ENCODE data around the gene MDK.

The MDK gene

GRCh38 chr11:46402957-46403902 lies 21.8 kb downstream of the MDK start:
- DNase-seq (ENCODE audit: low spot score) = no peak

DNA sequence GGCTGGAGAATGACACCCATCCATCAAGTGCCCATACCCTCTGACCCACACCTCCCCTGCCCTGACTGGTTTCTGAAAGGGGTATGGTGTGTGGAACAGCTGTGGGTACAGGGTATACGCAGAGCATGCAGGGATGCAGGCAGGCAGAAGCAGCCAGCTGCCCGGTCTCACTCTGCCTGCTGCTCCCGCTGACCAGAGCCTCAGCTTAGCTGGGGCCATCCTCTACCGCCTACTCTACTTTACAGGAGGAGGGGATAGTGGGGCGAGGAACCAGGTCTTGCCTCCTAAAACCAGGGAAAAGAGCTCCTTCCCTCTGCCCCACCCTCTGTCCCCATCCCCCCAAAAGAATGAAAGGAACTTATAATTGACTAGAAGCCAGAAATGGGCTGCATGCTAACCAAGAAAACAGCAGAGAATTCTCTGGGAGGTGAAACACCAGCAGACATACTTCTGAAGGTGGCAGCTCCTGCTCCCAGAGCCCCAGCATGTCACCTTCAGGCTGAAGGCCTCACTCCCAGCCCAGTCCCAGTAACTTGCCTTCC lies 23.1 kb downstream of the MDK start:
- no peak for DNase-seq (ENCODE audit: low spot score)

- no peak for DNase-seq (ENCODE audit: low spot score)
Measured at GRCh38 chr11:46407635-46408034, 26.2 kb downstream of the MDK start.

DNA sequence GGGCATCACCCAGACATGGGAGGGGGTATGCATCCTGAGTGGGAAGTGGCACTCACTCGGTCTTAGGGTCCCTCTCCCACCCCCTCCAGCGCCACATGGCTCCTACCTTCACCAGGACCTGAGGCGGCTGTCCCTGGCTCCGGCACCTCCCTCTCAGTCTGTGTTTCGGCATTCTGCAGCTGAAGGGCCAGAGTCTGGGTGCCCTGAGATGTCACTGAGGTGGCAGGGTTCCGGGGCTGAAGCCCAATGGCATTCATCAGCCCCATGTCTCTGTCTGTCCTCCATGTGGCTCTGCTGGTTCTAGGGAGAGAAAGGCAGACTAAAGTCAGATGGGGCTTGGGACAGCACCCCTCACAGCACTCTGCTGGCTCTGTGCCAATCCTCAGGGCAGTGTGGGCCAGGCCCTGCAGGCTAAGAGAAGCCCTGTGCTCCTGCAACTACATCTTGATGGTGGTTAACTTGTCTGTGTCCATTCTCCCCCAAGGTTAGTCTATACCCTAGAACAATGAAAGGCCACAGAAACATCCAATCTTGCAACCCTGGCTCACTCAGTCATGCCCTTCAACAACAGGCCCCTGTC lies 27.0 kb downstream of the MDK start:
- DNase-seq (ENCODE audit: low spot score) = no peak

DNA sequence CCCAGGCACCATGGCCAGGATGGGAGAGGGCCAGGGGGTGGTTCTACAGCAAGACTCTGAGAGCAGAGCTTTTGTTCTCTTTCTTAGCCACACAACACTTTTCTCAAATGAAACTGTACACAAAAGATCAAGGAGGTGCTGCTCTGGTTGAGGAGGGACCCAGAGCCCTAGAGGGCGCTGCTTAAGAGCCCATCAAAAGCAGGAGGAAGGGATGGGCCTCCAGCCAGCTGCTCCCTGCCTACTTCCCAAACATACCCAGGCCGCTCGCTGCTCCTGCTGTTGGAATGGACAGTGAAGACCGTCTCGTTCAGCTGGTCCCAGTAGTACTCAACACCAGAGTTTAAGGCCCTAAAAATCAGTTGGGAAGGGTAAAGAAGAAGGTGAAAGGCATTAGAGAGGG lies 28.6 kb downstream of the MDK start:
- DNase-seq (ENCODE audit: low spot score) = peak; percentile 72

- no peak for DNase-seq (ENCODE audit: low spot score)
Measured at GRCh38 chr11:46413760-46414465, 32.4 kb downstream of the MDK start.

GRCh38 chr11:46414466-46414796 lies 33.0 kb downstream of the MDK start:
- DNase-seq (ENCODE audit: low spot score) = no peak

GRCh38 chr11:46414879-46415278 lies 33.4 kb downstream of the MDK start:
- DNase-seq (ENCODE audit: low spot score) = no peak

- peak; percentile 75 for DNase-seq (ENCODE audit: low spot score)
Measured at GRCh38 chr11:46417711-46418110, 36.2 kb downstream of the MDK start.

DNA sequence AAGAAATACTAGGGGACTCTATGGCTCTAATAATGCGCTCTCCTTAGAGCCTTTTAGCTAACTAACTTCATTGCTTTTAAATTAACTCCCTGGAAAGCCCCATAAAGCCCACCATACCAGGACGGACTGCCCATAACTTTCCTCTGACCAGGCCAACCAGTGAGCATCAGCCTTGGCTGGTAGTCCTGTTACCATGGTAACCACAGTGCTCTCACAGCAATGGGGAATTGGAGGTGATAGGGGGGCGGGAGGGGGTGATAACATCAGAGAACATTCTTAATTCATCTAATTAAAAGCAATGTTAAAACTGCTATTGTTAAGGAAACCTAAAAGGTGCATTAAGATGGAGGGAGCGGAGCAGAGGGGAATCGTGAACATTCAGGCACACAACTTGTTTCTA lies 37.3 kb downstream of the MDK start:
- no peak for DNase-seq (ENCODE audit: low spot score)

DNA sequence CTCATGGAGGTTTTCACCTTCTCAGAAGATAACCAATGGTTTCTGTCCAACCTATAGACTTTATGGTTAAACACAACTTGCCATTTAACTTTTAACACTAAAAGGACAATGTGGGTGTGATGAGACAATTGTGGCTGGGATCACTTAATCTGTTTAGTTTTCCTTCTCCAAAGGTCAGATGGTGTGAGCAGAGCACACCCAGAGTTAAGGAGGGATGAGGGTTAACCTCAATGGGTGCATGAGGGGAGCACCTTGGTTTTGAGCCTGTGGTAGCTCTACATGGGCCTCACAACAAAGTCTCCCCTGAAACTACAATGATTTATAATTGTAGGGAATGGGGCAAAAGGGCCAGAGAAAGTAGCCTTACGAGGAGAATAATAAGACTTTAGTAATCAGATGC lies 39.0 kb downstream of the MDK start:
- no peak for DNase-seq (ENCODE audit: low spot score)

DNA sequence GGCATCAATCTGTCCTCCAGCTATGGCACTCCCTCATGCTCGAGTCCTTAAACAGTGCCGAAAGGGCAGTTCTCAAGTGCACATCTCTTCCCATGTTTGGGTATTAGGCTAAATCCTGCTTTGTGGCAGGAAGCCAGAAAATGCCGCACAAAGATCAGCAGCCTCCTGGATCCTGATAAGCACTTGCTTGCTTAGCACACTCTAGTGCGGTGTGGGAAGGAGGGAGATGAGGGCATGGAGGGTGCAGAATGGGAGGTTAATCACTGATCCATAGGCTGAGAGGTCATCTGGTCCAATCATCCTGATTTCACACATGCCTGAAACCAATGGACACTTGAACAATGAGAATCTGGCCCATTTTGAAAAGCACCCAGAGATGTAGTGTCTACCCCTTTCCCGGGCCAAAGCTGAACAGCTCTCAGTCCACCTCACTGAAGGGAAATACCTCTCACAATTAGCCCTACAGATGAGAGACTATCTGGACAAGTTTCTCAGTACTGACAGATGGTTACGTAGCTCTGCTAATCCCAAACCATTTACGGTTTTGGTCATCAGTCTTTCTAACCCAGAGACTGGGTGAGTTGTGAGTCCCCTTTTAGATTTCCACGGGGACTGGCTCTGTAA lies 39.9 kb downstream of the MDK start:
- no peak for DNase-seq (ENCODE audit: low spot score)

GRCh38 chr11:46422588-46422987 lies 41.1 kb downstream of the MDK start:
- DNase-seq (ENCODE audit: low spot score) = no peak

- DNase-seq (ENCODE audit: low spot score) = no peak
Measured at GRCh38 chr11:46426233-46426991, 44.9 kb downstream of the MDK start.

DNA sequence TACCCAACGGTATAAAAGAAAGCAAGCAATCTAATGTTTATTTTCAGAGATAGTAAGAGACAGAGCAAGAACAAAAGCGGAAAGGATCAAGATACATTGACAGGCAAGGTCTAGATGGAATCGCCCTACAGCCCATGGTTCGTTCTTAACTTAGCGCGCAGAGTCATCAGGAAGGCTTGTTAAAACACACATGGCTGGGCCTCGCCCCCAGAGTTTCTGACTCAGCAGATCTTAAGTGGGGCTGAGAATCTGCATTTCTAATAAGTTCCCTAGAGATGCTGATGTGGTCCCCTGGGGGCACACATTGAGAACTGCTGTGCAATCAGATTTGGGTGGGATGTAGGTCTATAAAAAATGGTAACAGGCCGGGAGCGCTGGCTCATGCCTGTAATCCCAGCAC lies 45.9 kb downstream of the MDK start:
- no peak for DNase-seq (ENCODE audit: low spot score)

GRCh38 chr11:46429717-46430116 lies 48.2 kb downstream of the MDK start:
- no peak for DNase-seq (ENCODE audit: low spot score)

GRCh38 chr11:46431211-46431610 lies 49.7 kb downstream of the MDK start:
- DNase-seq (ENCODE audit: low spot score) = no peak
